IgD-negative memory B cell (primary cell): ENCODE results near the gene ACTL7B. TPM values are rescaled to one million over a fixed set of nuclear protein-coding genes. Genes with fewer than 3 reads are reported as not detected.
A peak's percentile ranks its signal among the peaks of the same experiment; 100 is the strongest.
"Not testable (repeated sequence)": the region's sequence is repeated elsewhere in the genome, so short reads cannot be mapped to it uniquely, and the experiment has no call there.

Experiments used
- H3K27ac Mint-ChIP-seq, 3 donors: one replicate each; pipeline ENCODE4 v1.8.0; 2020 to 2022; ENCODE audit warnings: mild to moderate bottlenecking in 3 of 3, mixed read lengths in 3 of 3, moderate library complexity in 1 of 3
- H3K27me3 Mint-ChIP-seq: one replicate; pipeline ENCODE4 v1.8.0; 2021; ENCODE audit warnings: mixed read lengths
- H3K36me3 Mint-ChIP-seq: one replicate; pipeline ENCODE4 v1.8.0; 2020; ENCODE audit warnings: mild to moderate bottlenecking, mixed read lengths
- H3K4me1 Mint-ChIP-seq, 3 donors: one replicate each; pipeline ENCODE4 v1.8.0; 2020 to 2022; ENCODE audit warnings: mixed read lengths in 3 of 3, mild to moderate bottlenecking in 1 of 3
- H3K4me3 Mint-ChIP-seq, 4 donors: one replicate each; pipeline ENCODE4 v1.8.0; 2020 to 2022; ENCODE audit warnings: mild to moderate bottlenecking in 4 of 4, mixed read lengths in 4 of 4, moderate library complexity in 3 of 4
- H3K9me3 Mint-ChIP-seq, 3 donors: one replicate each; pipeline ENCODE4 v1.8.0; 2020 to 2021; ENCODE audit warnings: mixed read lengths in 3 of 3, mild to moderate bottlenecking in 1 of 3
- polyA plus RNA-seq: library from polyadenylated mRNA; unstranded; fragments of 300-500 nt; fragmentation: Illumina TruSeq; gene quantifications from one replicate; pipeline ENCODE4 v1.2.3, GENCODE V29; 2021

The ACTL7B gene, protein sequence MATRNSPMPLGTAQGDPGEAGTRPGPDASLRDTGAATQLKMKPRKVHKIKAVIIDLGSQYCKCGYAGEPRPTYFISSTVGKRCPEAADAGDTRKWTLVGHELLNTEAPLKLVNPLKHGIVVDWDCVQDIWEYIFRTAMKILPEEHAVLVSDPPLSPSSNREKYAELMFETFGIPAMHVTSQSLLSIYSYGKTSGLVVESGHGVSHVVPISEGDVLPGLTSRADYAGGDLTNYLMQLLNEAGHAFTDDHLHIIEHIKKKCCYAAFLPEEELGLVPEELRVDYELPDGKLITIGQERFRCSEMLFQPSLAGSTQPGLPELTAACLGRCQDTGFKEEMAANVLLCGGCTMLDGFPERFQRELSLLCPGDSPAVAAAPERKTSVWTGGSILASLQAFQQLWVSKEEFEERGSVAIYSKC
- not detected for polyA plus RNA-seq

DNA sequence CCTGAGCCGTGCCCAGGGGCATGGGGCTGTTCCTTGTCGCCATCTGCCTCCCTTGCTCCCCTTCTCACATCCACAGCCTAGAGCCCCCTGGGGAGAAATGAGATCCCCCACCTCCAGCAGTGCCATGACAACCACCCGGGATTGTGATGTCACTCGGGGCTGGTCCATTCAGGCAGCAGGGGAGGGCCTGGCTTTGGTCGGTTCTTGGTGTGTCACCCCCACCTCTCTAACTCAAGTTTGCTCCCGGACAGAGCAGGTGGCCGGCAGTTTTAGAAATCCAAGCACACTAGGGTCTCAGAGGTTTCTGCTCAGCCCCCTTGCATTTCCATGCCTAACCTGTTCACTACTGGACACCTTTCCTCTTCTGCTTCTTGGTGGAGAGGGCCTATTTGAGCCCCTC, at the start of gene ACTL7B:
Gene ACTL7B, minus strand, starts transcription at position 99 of the 400 bp plus-strand sequence. Its CDS starts 56 bp downstream, at position 43.
- Mint-ChIP-seq H3K4me1 (no peaks in the 10 kb centered on the region), H3K9me3 (peaks cover 0 to 5% (median 0%) of the 10 kb centered on the region in 3 donors), H3K4me3 (peak within 1 kb of the TSS in 2 of 4 donors; percentile 37 to 47), H3K36me3 (no peaks in the 10 kb centered on the region), H3K27ac (no peak within 1 kb of the TSS), H3K27me3 (no peaks in the 10 kb centered on the region)

DNA sequence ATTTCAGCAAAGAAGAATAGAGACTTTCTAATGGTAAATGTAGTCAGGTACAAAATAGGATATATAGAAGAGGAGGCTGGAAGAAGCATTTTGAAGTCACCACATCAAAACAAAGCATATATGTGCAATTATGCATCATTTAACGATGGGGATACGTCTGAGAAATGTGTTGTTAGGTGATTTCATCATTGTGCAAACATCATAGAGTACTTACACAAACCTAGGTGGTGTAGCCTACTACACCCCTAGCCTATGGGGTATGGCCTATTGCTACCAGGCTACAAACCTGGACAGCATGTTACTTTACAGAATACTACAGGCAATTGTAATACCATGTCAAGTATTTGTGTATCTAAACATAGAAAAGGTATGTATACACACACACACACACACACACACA, 49.7 kb upstream of the ACTL7B start:
- peaks cover 19% of the 10 kb centered on the region for H3K36me3 Mint-ChIP-seq
- H3K4me1 Mint-ChIP-seq: peaks cover 0 to 2% (median 0%) of the 10 kb centered on the region in 3 donors
- H3K27me3 Mint-ChIP-seq: no peaks in the 10 kb centered on the region
- H3K9me3 Mint-ChIP-seq: no peaks in the 10 kb centered on the region
- no peak overlapping the region for H3K4me3 Mint-ChIP-seq
- H3K27ac Mint-ChIP-seq: no peak overlapping the region

DNA sequence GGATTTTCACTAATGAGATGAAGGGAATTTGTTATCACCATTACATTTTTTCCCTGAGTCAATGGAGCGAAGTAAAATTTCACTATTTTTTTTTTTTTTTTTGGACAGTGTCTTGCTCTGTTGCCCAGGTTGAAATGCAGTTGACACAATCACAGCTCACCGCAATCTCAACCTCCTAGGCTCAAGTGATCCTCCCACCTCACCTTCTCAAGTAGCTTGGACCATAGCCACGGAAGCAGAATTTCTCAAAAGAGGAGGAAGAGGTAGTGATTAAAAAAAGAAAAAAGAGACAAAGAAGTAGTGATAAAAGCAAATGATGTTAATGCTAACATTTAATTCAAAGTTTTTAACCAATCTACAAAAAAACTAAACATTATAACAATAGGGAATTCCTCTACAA, 48.4 kb upstream of the ACTL7B start:
- H3K36me3 Mint-ChIP-seq: peaks cover 22% of the 10 kb centered on the region
- H3K9me3 Mint-ChIP-seq: no peaks in the 10 kb centered on the region
- no peak overlapping the region for H3K4me3 Mint-ChIP-seq
- peaks cover 0 to 2% (median 0%) of the 10 kb centered on the region in 3 donors for H3K4me1 Mint-ChIP-seq
- no peaks in the 10 kb centered on the region for H3K27me3 Mint-ChIP-seq
- no peak overlapping the region for H3K27ac Mint-ChIP-seq

DNA sequence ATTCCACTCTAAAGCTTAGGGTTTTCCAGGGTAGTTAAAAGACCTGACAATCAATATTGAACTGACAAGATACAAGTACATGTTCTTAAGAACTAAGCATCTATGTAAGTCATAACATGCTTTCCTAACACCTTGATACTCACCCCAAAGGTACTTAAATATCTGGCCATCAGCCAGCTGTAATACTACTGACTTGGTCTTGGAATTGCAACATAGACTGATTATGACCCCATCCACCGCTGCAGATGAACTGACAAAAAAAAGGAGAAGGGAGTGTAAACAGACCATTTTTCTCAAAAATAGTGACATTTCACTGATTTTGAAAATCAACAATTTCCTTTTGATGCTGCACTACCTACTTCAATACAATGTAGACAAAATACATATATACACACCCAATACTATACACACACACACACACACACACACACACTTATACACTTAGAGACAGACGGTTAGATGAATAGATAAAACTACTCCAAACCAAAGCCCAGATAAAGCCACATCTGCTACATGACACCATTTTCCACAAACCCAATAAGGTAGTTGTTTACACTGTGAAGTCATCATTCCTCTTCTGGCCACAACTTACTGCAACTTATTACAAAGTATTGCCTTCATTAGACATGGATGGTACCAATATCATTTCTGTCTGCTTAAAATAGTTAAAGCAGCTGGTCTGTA, 47.8 kb upstream of the ACTL7B start:
- peaks cover 22% of the 10 kb centered on the region for H3K36me3 Mint-ChIP-seq
- H3K4me1 Mint-ChIP-seq: peaks cover 0 to 2% (median 0%) of the 10 kb centered on the region in 3 donors
- no peaks in the 10 kb centered on the region for H3K27me3 Mint-ChIP-seq
- H3K4me3 Mint-ChIP-seq: no peak overlapping the region
- H3K9me3 Mint-ChIP-seq: no peaks in the 10 kb centered on the region
- no peak overlapping the region for H3K27ac Mint-ChIP-seq

DNA sequence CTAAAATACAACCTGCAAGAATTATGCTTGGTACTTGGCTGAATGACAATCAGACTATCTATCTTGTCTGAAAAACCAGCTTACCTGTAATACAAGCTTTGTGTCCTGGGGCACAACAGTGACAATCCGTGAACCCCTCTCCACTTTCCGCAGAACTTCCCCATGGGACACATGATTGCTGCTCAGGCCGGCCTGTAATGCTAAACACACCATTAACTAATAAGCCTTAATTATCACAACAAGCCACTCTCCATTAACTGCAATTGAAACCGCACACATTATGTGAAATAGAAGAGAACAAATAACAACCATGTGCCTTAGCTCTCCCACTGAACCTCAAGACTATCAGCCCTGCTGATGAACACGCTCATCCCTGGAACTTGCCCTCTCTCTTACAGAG, 44.4 kb upstream of the ACTL7B start:
- no peak overlapping the region for H3K4me3 Mint-ChIP-seq
- H3K27me3 Mint-ChIP-seq: no peaks in the 10 kb centered on the region
- H3K9me3 Mint-ChIP-seq: no peaks in the 10 kb centered on the region
- no peaks in the 10 kb centered on the region for H3K4me1 Mint-ChIP-seq
- peaks cover 26% of the 10 kb centered on the region for H3K36me3 Mint-ChIP-seq
- peak overlapping the region in 1 of 3 donors; percentile 73 for H3K27ac Mint-ChIP-seq

DNA sequence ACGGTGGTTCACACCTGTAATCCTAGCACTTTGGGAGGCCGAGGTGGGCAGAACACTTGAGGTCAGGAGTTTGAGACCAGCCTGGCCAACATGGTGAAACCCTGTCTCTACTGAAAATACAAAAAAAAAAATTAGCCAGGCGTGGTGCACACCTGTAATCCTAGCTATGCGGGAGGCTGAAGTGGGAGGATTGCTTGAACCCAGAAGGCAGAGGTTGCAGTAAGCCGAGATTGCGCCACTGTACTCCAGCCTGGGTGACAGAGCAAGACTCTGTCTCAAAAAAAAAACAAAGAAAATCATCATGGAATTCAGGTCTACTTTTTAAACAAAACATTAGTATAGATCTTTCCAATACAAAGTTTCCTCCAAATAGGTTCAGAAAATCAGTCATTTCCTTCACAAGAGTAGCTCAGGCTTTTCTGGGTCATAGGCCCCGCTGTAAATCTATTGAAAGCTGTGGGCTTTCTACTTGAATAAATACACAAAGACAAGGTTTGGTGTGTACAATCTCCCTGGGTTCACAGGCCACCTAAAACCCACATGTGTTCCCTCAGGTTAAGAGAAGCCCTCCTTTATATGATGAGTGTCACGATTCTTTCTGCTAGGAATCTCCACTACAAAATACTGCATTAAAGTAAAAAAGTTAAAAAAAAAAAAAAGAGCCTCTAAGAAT, 43.4 kb upstream of the ACTL7B start:
- not testable (repeated sequence) for H3K9me3 Mint-ChIP-seq, H3K27me3 Mint-ChIP-seq, H3K4me3 Mint-ChIP-seq, H3K4me1 Mint-ChIP-seq, H3K27ac Mint-ChIP-seq
- peaks cover 26% of the 10 kb centered on the region for H3K36me3 Mint-ChIP-seq

DNA sequence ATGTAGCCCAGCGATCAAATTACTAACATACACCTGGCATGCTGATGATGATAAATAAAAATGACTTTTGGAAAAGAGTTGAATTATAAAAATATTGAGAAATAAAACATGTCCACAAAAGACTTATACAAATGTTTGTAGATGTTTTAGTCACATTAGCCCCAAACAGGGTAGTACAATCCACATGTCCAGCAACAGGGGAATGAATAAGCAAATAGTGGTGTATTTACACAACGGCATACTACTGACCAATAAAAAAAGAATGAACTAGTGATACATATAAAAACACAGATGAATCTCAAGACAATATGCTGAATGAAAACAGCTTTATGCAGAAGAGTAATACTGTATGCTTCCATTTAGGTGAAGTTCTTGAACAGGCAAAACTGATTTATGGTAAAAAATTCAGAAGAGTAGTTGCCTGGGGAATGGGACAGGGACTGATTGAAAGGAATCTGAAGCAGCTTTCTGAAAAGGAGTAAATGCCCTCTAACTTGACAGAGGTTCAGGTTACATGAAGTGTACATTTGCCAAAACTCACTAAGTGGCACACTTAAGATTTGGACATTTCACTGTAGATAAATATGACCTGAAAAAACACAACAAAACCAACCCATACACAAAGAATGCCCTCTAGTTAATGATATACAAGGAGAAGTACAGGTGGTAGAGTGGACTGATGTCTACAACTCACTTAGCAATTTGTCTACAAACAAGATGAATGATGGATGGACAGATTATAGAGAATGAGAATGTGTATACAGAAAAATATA, 41.7 kb upstream of the ACTL7B start:
- Mint-ChIP-seq H3K27ac (no peak overlapping the region), H3K4me1 (no peaks in the 10 kb centered on the region), H3K9me3 (no peaks in the 10 kb centered on the region), H3K36me3 (peaks cover 28% of the 10 kb centered on the region), H3K27me3 (no peaks in the 10 kb centered on the region), H3K4me3 (no peak overlapping the region)

DNA sequence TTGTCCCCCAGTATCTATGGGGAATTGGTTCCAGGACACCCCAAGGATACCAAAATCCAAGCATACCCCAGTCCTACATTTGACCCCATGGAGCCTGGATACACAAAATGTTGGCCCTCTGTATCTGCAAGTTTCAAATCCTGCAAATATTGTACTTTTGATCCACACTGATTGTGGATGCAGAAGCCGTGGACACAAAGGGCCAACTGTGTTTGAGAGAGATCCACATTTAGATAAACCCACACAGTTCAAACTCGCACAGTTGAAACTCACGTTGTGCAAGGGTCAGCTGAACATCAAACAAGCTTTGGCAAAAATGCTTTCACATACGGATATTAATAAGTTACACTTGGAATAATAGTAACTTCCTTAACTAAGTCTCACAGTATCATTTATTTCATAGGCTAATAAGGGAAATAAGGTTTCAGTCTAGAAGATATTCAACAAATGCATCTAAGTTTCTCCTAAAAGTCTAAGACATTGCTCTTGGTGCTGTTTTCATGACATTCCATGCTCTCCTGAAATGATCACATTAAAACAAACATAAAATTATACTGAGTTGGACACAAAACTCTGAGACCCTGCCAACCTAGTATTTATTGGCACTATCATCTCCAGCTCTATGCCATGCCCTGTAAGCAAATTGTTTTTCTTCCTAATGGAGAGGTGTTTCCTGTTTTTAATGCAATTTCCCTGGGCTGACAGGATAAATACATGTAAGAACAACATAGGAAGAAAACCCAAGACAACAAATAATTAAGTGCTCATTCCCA, 38.6 kb upstream of the ACTL7B start:
- Mint-ChIP-seq H3K36me3 (peaks cover 27% of the 10 kb centered on the region), H3K4me3 (no peak overlapping the region), H3K27ac (no peak overlapping the region), H3K9me3 (no peaks in the 10 kb centered on the region), H3K4me1 (no peaks in the 10 kb centered on the region), H3K27me3 (no peaks in the 10 kb centered on the region)

DNA sequence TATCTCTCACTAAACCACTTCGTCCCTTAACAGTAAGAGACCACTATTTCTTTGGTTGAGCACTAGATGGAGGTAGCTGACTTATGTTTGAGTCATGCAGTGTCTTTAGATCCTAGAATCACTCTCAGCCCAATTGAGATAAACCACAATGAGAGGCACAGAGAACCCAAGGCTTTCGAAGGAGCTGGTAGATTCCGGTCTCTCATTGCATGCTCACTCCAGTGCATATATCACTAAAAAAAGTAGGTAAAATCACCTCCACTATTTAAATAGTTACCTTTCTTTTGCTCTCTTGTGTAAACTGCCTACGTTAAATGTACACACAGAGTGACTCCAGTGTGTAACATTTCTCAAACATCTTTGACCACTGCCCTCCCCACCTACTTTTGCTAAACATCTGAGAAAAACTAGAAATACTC, 33.9 kb upstream of the ACTL7B start:
- Mint-ChIP-seq H3K27ac (no peak overlapping the region), H3K4me3 (no peak overlapping the region), H3K36me3 (peaks cover 15% of the 10 kb centered on the region), H3K9me3 (no peaks in the 10 kb centered on the region), H3K27me3 (no peaks in the 10 kb centered on the region), H3K4me1 (peaks cover 0 to 2% (median 0%) of the 10 kb centered on the region in 3 donors)

DNA sequence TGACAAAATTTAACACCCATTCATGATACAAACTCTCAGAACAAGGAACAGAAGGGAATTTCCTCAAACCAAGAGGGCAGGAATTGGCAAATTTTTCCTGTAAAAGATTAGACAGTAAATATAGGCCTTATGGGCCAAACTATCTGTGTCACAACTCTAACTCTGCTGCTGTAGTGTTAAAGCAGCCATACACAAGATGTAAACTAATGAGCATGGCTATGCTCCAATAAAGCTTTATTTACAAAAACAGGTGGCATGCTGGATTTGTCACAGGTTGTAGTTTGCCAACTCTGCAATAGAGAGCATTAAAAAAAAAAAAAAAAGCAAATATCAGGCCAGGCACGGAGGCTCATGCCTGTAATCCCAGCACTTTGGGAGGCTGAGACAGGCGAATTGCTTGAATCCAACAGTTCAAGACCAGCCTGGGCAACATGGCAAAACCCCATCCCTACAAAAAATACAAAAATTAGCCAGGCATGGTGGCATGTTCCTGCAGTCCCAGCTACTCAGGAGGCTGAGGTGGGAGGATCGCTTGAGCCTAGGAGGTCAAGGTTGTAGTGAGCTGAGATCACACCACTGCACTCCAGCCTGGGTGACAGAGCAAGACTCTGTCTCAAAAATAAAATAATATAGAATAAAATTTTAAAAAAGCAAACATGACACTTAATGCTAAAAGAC, 30.9 kb upstream of the ACTL7B start:
- H3K9me3 Mint-ChIP-seq, H3K27ac Mint-ChIP-seq, H3K4me3 Mint-ChIP-seq, H3K27me3 Mint-ChIP-seq, H3K4me1 Mint-ChIP-seq: not testable (repeated sequence)
- H3K36me3 Mint-ChIP-seq: peaks cover 13% of the 10 kb centered on the region

DNA sequence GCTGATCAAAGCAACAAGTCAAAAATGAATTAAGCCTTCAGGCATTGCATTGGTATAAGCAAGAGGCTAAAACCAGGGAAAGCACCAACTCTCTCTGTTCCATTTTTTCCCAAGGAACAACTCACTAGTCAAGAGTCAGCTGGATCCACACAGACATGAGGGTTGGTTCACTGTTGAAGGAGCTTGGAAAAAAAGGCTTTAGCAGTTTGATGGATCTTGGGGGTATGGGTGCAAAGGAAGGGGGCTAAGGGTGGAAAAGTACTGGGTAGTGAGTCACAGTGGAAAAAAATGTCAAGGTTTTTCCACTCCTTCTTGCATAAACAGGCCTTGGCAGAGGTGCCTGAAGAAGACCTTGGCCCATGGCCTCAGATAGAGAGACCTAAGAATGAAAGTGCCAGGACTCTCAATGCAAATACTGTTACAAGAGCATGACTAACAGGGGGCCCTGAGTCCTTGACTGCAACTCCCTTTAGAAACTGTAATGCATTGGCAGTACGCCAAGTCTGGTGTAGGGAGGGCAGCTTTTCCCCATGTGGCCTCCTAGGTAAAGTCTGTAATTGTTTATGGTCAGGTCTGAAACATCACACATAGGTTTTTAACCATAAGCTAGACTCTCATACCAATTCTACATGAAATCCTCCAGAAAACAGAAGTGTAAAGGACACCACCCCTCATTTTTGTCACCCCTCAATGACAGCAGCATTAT, 30.0 kb upstream of the ACTL7B start:
- no peak overlapping the region for H3K4me3 Mint-ChIP-seq

DNA sequence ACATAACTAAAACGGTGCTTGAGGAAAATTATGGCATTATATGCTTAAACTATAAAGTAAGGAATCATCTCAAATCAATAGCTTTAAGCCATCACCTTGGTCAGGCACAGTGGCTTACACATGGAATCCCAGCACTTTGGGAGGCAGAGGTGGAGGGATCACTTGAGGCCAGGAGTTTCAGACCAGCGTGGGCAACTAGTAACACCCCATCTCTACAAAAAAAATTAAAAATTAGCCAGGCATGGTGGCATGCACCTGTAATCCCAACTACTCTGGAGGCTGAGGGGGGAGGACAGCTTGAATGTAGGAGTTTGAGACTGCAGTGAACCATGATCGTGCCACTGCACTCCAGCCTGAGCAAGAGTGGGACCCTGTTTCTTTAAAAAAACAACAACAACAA, 28.9 kb upstream of the ACTL7B start:
- Mint-ChIP-seq H3K36me3 (peaks cover 8% of the 10 kb centered on the region), H3K4me1 (peaks cover 0 to 2% (median 0%) of the 10 kb centered on the region in 3 donors), H3K27ac (no peak overlapping the region), H3K9me3 (no peaks in the 10 kb centered on the region), H3K27me3 (no peaks in the 10 kb centered on the region), H3K4me3 (no peak overlapping the region)

More for the DNA sequence above, 30.0 kb upstream of the ACTL7B start:
- Mint-ChIP-seq H3K36me3 (peaks cover 13% of the 10 kb centered on the region), H3K9me3 (no peaks in the 10 kb centered on the region), H3K27me3 (no peaks in the 10 kb centered on the region), H3K4me1 (peaks cover 0 to 2% (median 0%) of the 10 kb centered on the region in 3 donors), H3K27ac (no peak overlapping the region)

DNA sequence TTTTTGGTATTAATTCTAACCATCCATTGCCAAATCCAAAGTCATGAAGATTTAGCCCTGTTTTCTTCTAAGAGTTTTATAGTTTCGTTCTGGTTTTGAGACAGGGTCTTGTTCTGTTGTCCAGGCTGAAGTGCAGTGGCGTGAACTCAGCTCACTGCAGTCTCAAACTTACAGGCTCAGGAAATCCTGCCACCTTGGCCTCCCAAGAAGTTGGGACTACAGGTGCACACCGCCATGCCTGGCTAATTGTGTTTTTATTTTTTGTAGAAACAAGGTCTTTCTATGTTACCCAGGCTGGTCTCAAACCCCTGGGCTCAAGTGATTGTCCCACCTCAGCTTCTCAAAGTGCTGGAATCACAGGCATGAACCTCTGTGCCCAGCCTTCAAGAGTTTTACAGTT, 27.3 kb upstream of the ACTL7B start:
- H3K9me3 Mint-ChIP-seq: no peaks in the 10 kb centered on the region
- H3K36me3 Mint-ChIP-seq: peaks cover 13% of the 10 kb centered on the region
- H3K27me3 Mint-ChIP-seq: no peaks in the 10 kb centered on the region
- H3K4me3 Mint-ChIP-seq: no peak overlapping the region
- peaks cover 0 to 2% (median 0%) of the 10 kb centered on the region in 3 donors for H3K4me1 Mint-ChIP-seq
- H3K27ac Mint-ChIP-seq: no peak overlapping the region
